IMR-90 (cell line): Measurements from ENCODE around the gene MRPL11. TPM values are rescaled to one million over a fixed set of nuclear protein-coding genes. Genes with fewer than 3 reads are reported as not detected.

ENCODE experiments used
- BHLHE40 ChIP-seq: fragments of 150-350 bp; IDR thresholded peaks from 2 replicates; pipeline ENCODE4 v1.6.1; 2016; ENCODE audit warnings: mild to moderate bottlenecking, low read depth, low read length
- CEBPB ChIP-seq: IDR thresholded peaks from 2 replicates; pipeline ENCODE4 v1.6.1; 2012; ENCODE audit warnings: low read depth, low read length, improper control_type of control experiment
- CHD1 ChIP-seq: IDR thresholded peaks from 2 replicates; pipeline ENCODE4 v1.6.1; 2012; ENCODE audit warnings: low read depth, low read length, improper control_type of control experiment
- SMC3 ChIP-seq: fragments of 150-350 bp; IDR thresholded peaks from 2 replicates; pipeline ENCODE4 v1.6.1; 2016; ENCODE audit warnings: low read depth, mild to moderate bottlenecking, antibody characterized with exemption, low read length, moderate library complexity
- polyA plus RNA-seq, 3 experiments: library from polyadenylated mRNA; depleted of rRNA; stranded (reverse); fragments of >200 nt; gene quantifications; 2 replicates each; pipeline ENCODE4 v1.2.3, GENCODE V29; 2012; ENCODE audit warnings: low replicate concordance in 1 of 3
- total RNA-seq: library from RNA; depleted of rRNA; stranded (reverse); fragments of >200 nt; gene quantifications from 2 replicates; pipeline ENCODE4 v1.2.3, GENCODE V29; 2012
- TF ChIP-seq, protein P1 (sequence below): conservative IDR thresholded peaks from 2 replicates; pipeline ENCODE4 v1.5.1; 2012; ENCODE audit warnings: mild to moderate bottlenecking, low read depth, low read length, improper control_type of control experiment

Gene MRPL11
- total and polyA plus RNA-seq, 2 of the 4 experiments (the other 2 are of a cell fraction) = 45.5 to 45.6 TPM

DNA sequence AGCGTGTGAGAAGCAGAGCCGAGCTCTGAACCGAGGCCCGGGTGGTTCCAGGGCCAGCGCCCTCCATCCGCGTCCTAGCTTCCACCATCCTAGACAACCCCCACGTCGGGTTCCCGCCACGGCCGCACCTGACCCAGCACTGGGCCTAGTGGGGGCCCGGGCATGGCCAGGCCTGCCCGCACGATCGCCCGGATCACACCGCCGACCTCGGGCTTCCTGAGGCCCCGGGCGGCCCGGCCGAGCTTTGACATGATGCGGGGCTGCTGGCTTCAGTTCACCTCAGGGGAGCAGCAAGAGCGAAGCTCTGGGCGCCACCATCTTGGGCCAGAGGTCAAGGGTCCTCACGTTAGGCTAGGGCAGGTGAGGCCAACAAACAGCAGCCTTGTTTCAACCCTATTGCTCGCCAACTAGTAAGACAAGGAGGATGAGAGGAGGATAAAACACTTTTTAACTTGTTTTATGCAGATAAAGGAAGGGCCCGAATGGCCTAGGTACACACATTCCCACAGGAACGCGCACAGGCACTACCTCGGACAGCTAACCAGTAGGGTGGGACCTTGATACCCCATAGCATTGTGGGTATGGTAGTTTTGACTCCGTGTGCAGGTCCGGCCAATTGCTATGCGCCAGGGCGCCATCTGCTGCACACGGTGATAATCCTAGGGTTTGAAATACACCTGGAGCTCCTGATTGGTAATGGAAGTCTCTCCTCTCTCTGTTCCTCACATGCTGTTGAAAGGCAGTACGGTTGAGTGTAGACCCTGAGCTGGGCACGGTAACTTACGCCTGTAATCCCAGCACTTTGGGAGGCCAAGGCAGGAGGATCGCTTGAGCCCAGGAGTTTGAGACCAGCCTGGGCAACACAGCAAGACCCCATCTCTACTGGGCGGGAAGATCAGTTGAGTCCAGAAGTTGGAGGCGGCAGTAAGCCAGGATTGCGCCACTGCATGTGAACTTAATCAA, at the start of gene MRPL11 (continued):
- TF ChIP-seq, protein P1, sequence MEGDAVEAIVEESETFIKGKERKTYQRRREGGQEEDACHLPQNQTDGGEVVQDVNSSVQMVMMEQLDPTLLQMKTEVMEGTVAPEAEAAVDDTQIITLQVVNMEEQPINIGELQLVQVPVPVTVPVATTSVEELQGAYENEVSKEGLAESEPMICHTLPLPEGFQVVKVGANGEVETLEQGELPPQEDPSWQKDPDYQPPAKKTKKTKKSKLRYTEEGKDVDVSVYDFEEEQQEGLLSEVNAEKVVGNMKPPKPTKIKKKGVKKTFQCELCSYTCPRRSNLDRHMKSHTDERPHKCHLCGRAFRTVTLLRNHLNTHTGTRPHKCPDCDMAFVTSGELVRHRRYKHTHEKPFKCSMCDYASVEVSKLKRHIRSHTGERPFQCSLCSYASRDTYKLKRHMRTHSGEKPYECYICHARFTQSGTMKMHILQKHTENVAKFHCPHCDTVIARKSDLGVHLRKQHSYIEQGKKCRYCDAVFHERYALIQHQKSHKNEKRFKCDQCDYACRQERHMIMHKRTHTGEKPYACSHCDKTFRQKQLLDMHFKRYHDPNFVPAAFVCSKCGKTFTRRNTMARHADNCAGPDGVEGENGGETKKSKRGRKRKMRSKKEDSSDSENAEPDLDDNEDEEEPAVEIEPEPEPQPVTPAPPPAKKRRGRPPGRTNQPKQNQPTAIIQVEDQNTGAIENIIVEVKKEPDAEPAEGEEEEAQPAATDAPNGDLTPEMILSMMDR = peak; percentile 87
- TF ChIP-seq SMC3 = peak; percentile 37
- TF ChIP-seq BHLHE40 = no peak
- TF ChIP-seq CEBPB = no peak
- TF ChIP-seq CHD1 = no peak
